C4-2B (cell line): ENCODE data around the gene HNRNPU.

Experiments used
- CTCF ChIP-seq: fragments of 450-650 bp; conservative IDR thresholded peaks from 2 replicates; pipeline ENCODE4 v1.5.1; 2017; ENCODE audit warnings: mild to moderate bottlenecking
- ZFX ChIP-seq: fragments of 450-650 bp; IDR thresholded peaks from 2 replicates; pipeline ENCODE4 v1.6.1; 2017

- TF ChIP-seq CTCF (no peak), ZFX (no peak)
Observed at GRCh38 chr1:244822878-244823277, 41.5 kb downstream of the HNRNPU start.
